Measurements from ENCODE around the gene FBRSL1.
"Not testable (repeated sequence)": the region's sequence is repeated elsewhere in the genome, so short reads cannot be mapped to it uniquely, and the experiment has no call there.

FBRSL1 gene

GRCh38 chr12:132489602-132490266, at the start of gene FBRSL1:
FBRSL1 (plus strand) TSS chr12:132490151.
- DNase-seq: peak; percentile 86

DNA sequence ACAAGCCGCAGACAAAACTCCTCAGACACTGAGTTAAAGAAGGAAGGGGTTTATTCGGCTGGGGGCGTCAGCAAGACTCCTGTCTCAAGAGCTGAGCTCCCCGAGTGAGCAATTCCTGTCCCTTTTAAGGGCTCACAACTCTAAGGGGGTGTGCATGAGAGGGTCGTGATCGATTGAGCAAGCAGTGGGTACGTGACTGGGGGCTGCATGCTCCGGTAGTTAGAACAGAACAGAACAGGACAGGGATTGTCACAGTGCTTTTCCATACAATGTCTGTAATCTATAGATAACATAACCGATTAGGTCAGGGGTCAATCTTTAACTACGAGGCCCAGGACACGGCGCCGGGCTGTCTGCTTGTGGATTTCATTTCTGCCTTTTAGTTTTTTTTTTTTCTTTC, 49.5 kb upstream of the FBRSL1 start:
- DNase-seq: not testable (repeated sequence)

GRCh38 chr12:132441871-132442863, 47.8 kb upstream of the FBRSL1 start:
- DNase-seq: no peak

GRCh38 chr12:132443091-132443490, 46.9 kb upstream of the FBRSL1 start:
- no peak for DNase-seq

GRCh38 chr12:132444283-132444682, 45.7 kb upstream of the FBRSL1 start:
- no peak for DNase-seq

- no peak for DNase-seq
Observed at GRCh38 chr12:132444957-132445883, 44.7 kb upstream of the FBRSL1 start.

DNA sequence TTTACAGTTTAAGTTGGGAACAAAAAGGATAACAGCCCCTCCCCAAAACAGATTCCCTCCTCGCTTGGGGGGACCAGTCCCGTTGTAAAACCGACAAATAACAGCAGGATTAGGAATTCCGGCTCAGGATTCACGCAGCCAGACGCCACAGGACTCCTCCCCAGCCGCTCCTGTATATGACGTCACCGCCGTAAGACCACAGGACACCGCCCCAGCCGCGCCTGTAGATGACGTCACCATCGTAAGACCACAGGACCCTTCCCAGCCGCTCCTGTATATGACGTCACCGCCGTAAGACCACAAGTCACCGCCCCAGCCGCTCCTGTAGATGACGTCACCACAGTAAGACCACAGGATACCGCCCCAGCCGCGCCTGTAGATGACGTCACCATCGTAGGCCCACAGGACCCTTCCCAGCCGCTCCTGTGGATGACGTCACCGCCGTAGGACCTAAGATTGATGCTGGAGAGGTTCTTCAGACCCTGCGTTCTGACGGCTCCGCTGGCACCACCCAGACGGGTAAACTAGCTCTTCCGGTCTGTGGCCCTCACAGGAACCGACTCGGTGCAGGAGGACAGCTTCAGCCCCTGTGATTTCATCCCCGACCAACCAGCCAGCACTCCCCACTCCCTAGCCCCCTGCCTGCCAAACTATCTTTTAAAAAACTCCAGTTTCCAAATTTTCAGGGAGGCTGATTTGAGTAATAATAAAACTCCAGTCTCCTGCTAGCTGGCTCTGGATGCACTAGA, 43.9 kb upstream of the FBRSL1 start:
- peak; percentile 85 for DNase-seq

GRCh38 chr12:132446633-132447326, 43.2 kb upstream of the FBRSL1 start:
- no peak for DNase-seq

DNA sequence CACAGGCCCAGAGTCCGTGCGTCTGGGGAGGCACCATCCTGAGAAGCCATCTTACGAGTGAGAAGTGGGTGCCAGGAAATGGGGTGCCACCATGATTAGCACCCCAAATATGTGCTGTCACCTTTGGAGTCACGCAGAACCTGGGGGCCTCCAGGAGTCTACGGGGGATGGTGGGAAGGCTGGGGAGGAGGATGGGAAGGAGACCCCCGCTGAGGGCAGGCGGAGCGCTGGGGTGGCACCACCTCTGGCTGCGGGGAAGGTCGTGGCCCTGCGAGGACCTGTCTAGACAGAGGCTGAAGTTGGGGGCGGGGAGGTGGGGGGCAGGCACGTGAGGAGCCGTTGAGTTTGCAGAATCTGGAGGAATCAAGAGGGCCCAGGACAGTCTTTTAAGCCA, 42.6 kb upstream of the FBRSL1 start:
- no peak for DNase-seq

GRCh38 chr12:132447731-132448462, 42.1 kb upstream of the FBRSL1 start:
- no peak for DNase-seq

- no peak for DNase-seq
Observed at GRCh38 chr12:132448463-132448820, 41.5 kb upstream of the FBRSL1 start.

DNA sequence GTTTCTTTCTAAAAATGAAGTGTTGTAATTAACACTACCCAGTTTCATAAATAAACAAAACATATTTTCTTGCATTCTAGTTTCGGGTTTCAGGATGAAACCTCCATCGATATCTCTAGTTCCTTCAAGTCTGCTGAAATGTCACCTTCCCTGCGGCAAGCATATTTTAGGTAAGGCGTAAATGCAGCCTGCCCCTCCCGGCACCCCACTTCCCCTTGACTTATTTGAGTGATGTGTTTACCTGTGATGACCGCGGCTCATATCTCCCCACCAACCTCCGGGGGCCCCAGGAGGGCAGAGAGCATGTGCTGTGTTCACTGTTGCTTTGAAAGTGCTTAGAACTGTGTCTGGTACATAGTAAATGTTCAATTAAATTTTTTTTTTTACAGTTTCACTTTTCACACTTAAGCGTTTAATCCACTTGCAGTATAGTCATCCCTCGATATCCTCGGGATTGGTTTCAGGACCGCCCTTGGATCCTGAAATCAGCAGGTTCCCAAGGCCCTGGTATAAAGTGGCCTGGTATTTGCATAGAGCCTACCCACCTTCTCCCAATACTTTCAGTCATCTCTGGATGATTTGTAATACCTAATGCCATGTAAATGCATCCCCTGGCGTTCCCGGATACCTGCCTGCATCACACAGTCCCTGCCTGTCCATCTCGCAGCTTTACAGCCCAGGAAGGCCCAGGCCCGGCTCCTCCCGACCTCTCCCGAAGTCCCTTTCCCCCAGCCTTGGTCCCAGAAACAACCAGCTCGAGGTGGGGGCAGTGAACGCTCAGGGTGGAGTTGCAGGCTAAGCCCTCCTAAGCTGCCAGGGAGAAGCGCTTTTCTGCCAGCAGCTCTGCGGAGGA, 40.2 kb upstream of the FBRSL1 start:
- DNase-seq: no peak

DNA sequence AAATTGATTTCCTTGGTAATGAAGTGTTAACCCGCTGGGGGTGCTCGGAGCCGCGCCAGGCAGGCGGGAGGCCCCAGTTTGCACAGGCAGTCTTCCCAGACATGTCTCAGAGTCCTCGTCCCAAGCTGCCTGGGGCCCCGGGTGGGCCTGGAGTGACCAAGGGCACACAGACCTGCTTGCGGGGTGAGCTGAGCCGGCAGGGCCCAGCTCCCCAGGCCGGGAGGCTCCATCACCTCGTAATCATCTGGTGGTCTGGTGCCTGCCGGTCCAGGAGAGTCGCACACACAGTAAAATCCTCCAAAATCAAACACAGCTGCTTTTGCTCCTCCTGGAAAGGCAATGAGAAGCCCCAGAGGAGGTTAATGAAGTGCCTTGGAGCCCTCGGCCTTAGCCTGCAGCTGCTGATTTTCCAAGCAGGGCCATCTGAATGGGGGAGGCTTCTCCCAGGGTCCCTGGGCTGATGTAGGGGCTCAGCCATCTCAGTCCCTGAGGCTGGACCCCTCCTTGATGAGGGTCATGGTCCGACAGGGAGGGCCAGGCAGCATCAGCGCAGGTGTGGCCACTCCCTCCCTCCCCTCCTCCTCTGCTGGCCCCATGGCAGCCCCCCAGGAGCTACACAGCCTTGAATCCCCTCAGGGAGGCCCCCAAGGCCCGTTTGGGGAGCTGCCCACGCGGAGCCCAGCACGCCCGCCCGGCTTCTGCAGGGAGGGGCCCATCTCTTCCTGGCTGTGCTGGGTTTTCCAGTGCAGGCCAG, 39.4 kb upstream of the FBRSL1 start:
- no peak for DNase-seq

DNA sequence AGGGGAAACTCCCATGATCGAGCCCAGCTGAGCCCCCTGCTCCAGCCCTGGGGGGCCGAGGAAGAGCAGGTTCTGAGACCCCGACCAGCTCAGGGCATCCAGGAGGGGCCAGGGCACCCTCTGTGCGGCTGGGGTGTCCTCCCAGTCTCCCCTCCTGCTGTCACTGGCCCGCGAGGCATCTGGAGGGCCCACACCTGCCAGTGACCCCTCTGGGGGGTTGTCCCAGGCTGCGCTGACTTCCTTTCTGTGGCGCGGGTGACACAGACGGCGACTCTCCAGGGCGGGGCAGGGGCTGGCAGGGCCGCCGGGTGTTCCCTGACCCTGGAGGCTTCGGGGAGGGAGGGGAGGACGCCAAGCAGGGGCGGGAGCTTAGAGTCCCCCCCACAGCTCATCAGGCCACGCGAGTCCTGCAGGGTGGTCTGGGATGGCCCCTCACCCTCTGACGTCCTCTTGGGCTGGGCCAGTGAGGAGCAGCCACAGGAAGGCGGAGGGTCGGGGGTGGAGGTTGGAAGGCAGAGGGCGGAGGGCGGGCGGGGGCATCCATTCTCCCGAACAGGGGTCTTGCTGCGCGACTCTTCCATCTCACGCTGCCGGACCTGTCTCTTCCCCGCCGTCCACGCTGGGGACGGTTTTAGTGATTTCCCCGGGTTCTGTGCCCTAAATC, 38.6 kb upstream of the FBRSL1 start:
- DNase-seq: no peak

- no peak for DNase-seq
Observed at GRCh38 chr12:132451836-132452195, 38.1 kb upstream of the FBRSL1 start.

GRCh38 chr12:132452596-132453350, 37.2 kb upstream of the FBRSL1 start:
- DNase-seq: no peak

DNA sequence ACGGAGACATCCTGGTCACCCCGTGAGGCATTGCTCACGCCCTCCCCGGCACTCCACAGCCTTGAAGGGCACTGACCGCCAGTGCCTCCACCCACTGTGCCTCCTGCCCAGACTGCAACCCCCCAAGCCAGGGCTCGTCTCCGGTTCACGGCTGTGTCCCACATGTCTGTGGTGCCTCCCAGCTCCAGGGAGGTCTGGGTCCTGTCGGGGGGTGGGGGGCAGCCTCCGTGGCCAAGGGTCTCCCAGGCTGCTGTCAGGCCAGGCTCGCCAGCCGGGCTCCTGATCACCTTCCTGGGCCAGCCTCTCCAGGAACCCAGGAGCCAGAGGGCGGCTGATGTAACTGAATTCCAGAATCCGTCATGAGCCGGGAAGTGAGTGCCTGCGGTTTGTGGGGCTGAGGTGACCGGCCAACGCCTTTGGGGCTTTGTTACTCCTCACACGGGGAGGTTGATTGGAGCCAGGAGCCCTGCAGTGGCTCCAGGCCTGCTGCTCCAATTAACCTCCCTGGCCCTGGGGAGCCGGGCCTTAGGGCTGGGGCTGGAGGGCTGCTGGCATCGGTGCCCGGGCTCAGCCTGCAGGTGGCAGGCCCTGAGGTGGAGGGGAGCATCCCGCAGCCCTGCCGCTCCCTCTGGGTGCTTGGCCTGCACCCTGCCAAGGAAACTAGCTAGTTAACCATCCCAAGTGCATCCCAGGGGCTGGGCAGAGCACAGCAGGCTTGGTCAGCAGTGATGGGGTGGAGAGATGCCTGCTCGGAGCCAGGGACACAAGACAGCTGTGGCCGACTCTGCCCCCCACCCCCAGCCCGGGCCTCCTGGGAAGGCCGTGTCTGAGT, 36.4 kb upstream of the FBRSL1 start:
- peak; percentile 78 for DNase-seq

Measured in fibroblast of skin of right biceps (primary cell).